BLaER1 treated with 17β-estradiol and CSF1 and Interleukin-3, amounts not matched to agents 10 nM and 100 nM (cell line): ENCODE measurements around the gene SVIP.

Experiments
- H3K27ac ChIP-seq, 11 experiments: shearing (Covaris generic); formaldehyde crosslinking; 2 replicates each; pipeline ENCODE4 v1.8.1; 2022
- H3K27me3 ChIP-seq, 11 experiments: shearing (Covaris generic); formaldehyde crosslinking; 2 replicates each; pipeline ENCODE4 v1.8.1; 2022
- H3K36me3 ChIP-seq, 11 experiments: shearing (Covaris generic); formaldehyde crosslinking; 2 replicates each; pipeline ENCODE4 v1.8.1; 2022
- H3K4me1 ChIP-seq, 10 experiments: shearing (Covaris generic); formaldehyde crosslinking; 2 replicates each; pipeline ENCODE4 v1.8.1; 2022
- H3K4me2 ChIP-seq, 11 experiments: shearing (Covaris generic); formaldehyde crosslinking; 2 replicates each; pipeline ENCODE4 v1.8.1; 2022
- H3K4me3 ChIP-seq, 10 experiments: shearing (Covaris generic); formaldehyde crosslinking; 2 replicates each; pipeline ENCODE4 v1.8.1; 2022
- H3K9ac ChIP-seq, 11 experiments: shearing (Covaris generic); formaldehyde crosslinking; 2 replicates each; pipeline ENCODE4 v1.8.1; 2022
- H3K9me3 ChIP-seq, 11 experiments: shearing (Covaris generic); formaldehyde crosslinking; replicated peaks in 1 of 11; 2 replicates each; pipeline ENCODE4 v1.8.1; 2022
- H4K20me1 ChIP-seq, 11 experiments: shearing (Covaris generic); formaldehyde crosslinking; 2 replicates each; pipeline ENCODE4 v1.8.1; 2022
- Cebpa-rat ChIP-seq, 11 experiments: shearing (Covaris generic); IDR thresholded peaks; 2 replicates each; pipeline ENCODE4 v1.8.1; 2022

SVIP gene, protein sequence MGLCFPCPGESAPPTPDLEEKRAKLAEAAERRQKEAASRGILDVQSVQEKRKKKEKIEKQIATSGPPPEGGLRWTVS

DNA sequence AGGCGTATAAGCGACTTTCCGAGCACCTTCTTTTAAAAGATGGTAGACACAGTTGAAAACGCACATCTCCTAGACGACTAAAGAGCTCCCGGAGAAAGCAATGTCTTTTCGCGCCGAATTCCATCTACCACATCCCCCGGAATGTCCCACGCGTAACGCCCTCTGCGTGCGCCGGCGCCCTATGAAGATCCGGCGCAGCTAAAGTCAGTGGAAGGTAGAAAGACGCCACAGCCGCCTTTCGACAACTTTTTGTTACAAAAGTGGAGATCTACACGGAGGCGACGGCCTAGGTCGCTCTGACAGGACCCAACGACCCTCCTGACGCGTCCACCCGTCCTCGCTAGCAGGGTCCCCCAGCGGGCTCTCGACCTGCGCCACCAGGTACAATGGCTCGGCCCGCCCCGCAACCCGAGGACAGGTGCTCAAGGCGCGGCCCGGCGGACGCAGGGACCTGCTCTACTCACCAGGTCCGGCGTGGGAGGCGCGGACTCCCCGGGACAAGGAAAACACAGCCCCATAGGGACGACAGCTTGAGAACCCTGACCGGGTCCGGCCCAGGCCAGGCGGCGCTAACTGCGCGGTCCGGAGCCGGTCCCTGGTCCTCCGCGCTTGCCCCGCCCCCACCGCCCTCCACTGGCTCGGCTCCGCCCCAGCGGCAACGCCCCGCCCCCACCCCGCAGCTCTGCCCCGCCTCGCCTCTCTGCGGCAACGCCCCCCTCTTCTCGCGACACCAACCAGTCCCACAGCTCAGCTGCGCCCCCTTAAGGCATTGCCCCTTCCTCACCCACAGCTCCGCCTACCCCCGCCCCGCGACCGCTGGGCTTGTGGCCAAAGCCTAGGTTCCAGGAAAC is at the start of gene SVIP:
SVIP (minus strand) TSS at position 571 of the 851 bp plus-strand sequence; CDS start at position 518, 53 bp downstream.
- peak within 1 kb of the TSS; percentile 78 to 99 (median 86) for H3K4me3 ChIP-seq
- peaks cover 0 to 4% (median under 1%) of the 10 kb centered on the region in 11 experiments; a peak in 5 of 22 replicates for H3K9me3 ChIP-seq
- no peak for TF ChIP-seq Cebpa-rat (IDR thresholded peaks at IDR 0.05)
- H3K9ac ChIP-seq: peak within 1 kb of the TSS; percentile 78 to 88 (median 84)
- peak within 1 kb of the TSS; percentile 65 to 89 (median 82) for H3K4me2 ChIP-seq
- no peaks in the 10 kb centered on the region; a peak in 1 of 22 replicates for H4K20me1 ChIP-seq
- H3K27ac ChIP-seq: peak within 1 kb of the TSS; percentile 38 to 87 (median 83); a peak in 21 of 22 replicates
- peaks cover 9 to 50% (median 32%) of the 10 kb centered on the region in 10 experiments; a peak in 18 of 20 replicates for H3K4me1 ChIP-seq
- H3K36me3 ChIP-seq: peaks cover 0 to 25% (median 20%) of the 10 kb centered on the region in 11 experiments; a peak in 15 of 22 replicates
- H3K27me3 ChIP-seq: no peaks in the 10 kb centered on the region

DNA sequence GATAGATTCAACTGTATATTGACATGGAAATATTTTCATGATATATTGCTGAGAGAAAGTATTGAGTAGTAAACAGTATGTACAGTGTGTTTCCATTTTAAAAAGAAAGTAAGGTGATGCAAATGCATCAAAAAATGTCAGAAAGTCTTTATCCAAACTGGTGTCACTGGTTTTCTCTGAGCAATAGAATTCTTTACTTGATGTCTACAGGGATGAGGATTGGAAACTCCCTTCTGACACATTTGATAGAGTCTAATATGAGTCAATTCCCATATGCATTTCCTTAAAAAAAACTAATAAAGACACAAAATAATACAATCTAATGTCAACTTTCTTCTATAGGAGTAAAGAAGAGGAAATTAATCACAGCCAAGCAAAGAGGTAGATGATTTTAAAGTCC is 49.0 kb upstream of the SVIP start:
- no peak overlapping the region for H3K4me2 ChIP-seq
- H3K27me3 ChIP-seq: no peaks in the 10 kb centered on the region
- no peak overlapping the region for H3K27ac ChIP-seq
- no peaks in the 10 kb centered on the region for H3K36me3 ChIP-seq
- no peak overlapping the region for H3K9ac ChIP-seq
- H4K20me1 ChIP-seq: no peaks in the 10 kb centered on the region
- no peaks in the 10 kb centered on the region for H3K4me1 ChIP-seq
- H3K4me3 ChIP-seq: no peak overlapping the region
- no peak for TF ChIP-seq Cebpa-rat (IDR thresholded peaks at IDR 0.05)
- H3K9me3 ChIP-seq: no peaks in the 10 kb centered on the region

DNA sequence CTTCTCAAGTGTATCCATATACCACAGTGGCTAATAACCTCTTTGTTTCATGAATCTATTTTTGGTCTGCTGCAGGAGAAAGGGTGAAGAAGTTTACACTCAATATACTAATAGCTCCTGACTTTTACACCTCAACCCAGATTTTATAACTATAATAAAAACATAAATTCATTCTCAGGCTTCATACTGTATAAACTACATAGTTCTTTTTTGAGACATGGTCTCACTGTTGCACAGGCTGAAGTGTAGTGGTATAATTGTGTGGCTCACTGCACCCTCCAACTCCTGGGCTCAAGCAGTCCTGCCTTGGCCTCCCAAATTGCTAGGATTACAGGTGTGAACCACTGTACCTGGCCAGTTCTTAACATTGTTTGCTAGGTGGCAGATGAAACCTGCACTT is 48.4 kb upstream of the SVIP start:
- no peak for TF ChIP-seq Cebpa-rat (IDR thresholded peaks at IDR 0.05)
- Histone ChIP-seq H3K27ac (no peak overlapping the region), H3K27me3 (no peaks in the 10 kb centered on the region), H4K20me1 (no peaks in the 10 kb centered on the region), H3K4me3 (no peak overlapping the region), H3K9ac (no peak overlapping the region), H3K4me1 (no peaks in the 10 kb centered on the region), H3K9me3 (no peaks in the 10 kb centered on the region), H3K36me3 (no peaks in the 10 kb centered on the region), H3K4me2 (no peak overlapping the region)

GRCh38 chr11:22875869-22876473 is 46.4 kb upstream of the SVIP start:
- Histone ChIP-seq H3K4me2 (no peak overlapping the region), H4K20me1 (no peaks in the 10 kb centered on the region), H3K9me3 (no peaks in the 10 kb centered on the region), H3K9ac (no peak overlapping the region), H3K27me3 (no peaks in the 10 kb centered on the region), H3K4me1 (no peaks in the 10 kb centered on the region), H3K36me3 (no peaks in the 10 kb centered on the region), H3K27ac (no peak overlapping the region), H3K4me3 (no peak overlapping the region)
- no peak for TF ChIP-seq Cebpa-rat (IDR thresholded peaks at IDR 0.05)

- H3K4me3 ChIP-seq: no peak overlapping the region
- H3K27me3 ChIP-seq: no peaks in the 10 kb centered on the region
- no peaks in the 10 kb centered on the region for H3K36me3 ChIP-seq
- no peak for TF ChIP-seq Cebpa-rat (IDR thresholded peaks at IDR 0.05)
- H3K27ac ChIP-seq: no peak overlapping the region
- H3K4me1 ChIP-seq: no peaks in the 10 kb centered on the region
- no peak overlapping the region for H3K4me2 ChIP-seq
- H3K9me3 ChIP-seq: no peaks in the 10 kb centered on the region
- no peak overlapping the region for H3K9ac ChIP-seq
- H4K20me1 ChIP-seq: no peaks in the 10 kb centered on the region
Measured at GRCh38 chr11:22869325-22869724, 39.7 kb upstream of the SVIP start.

DNA sequence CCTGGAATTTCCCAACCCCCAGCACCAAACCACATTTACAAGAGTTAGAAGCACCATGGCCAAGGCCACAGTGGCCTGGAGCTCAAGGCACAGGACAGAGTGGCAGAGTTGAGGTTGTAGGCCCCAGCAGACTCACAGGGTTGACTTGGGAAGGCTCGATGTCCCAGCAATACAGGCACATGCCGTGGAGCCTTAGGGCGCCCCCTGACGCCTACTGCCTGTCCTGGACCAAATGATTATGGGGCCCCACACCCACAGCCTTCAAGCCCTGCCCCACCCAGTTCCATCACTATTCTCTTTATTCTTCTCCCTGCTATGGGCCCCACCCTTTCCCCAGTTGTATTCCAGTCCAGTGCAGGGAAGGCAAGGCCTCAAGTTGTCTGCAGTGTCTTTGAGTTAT is 30.6 kb upstream of the SVIP start, which contains the start of gene CCDC179:
CCDC179 (minus strand) TSS at position 234 of the 400 bp plus-strand sequence; CDS start at position 181, 53 bp downstream.
- H3K4me1 ChIP-seq: no peaks in the 10 kb centered on the region
- H3K9ac ChIP-seq: no peak within 1 kb of the TSS
- TF ChIP-seq Cebpa-rat (IDR thresholded peaks at IDR 0.05): no peak
- no peak within 1 kb of the TSS for H3K27ac ChIP-seq
- H3K4me2 ChIP-seq: no peak within 1 kb of the TSS
- no peaks in the 10 kb centered on the region for H4K20me1 ChIP-seq
- no peak within 1 kb of the TSS for H3K4me3 ChIP-seq
- no peaks in the 10 kb centered on the region for H3K9me3 ChIP-seq
- H3K27me3 ChIP-seq: no peaks in the 10 kb centered on the region
- no peaks in the 10 kb centered on the region for H3K36me3 ChIP-seq

GRCh38 chr11:22859756-22860155 is 30.2 kb upstream of the SVIP start:
- H3K4me3 ChIP-seq: no peak overlapping the region
- H3K27ac ChIP-seq: no peak overlapping the region
- no peak overlapping the region for H3K9ac ChIP-seq
- no peaks in the 10 kb centered on the region for H3K27me3 ChIP-seq
- H3K9me3 ChIP-seq: no peaks in the 10 kb centered on the region
- no peaks in the 10 kb centered on the region for H4K20me1 ChIP-seq
- H3K4me1 ChIP-seq: no peaks in the 10 kb centered on the region
- H3K4me2 ChIP-seq: no peak overlapping the region
- TF ChIP-seq Cebpa-rat (IDR thresholded peaks at IDR 0.05): no peak
- H3K36me3 ChIP-seq: no peaks in the 10 kb centered on the region

GRCh38 chr11:22851477-22851876 is 21.9 kb upstream of the SVIP start:
- TF ChIP-seq Cebpa-rat (IDR thresholded peaks at IDR 0.05): no peak
- H3K27ac ChIP-seq: no peak overlapping the region
- H3K4me3 ChIP-seq: no peak overlapping the region
- no peaks in the 10 kb centered on the region; a peak in 1 of 22 replicates for H3K36me3 ChIP-seq
- H3K9ac ChIP-seq: no peak overlapping the region
- H3K4me2 ChIP-seq: peak overlapping the region in 1 of 11 experiments; percentile 1; a peak in 2 of 22 replicates
- H3K27me3 ChIP-seq: no peaks in the 10 kb centered on the region
- H3K4me1 ChIP-seq: peaks cover 0 to 17% (median 0%) of the 10 kb centered on the region in 10 experiments; a peak in 4 of 20 replicates
- no peaks in the 10 kb centered on the region for H4K20me1 ChIP-seq
- H3K9me3 ChIP-seq: peaks cover 0 to 7% (median 5%) of the 10 kb centered on the region in 11 experiments; a peak in 3 of 22 replicates

DNA sequence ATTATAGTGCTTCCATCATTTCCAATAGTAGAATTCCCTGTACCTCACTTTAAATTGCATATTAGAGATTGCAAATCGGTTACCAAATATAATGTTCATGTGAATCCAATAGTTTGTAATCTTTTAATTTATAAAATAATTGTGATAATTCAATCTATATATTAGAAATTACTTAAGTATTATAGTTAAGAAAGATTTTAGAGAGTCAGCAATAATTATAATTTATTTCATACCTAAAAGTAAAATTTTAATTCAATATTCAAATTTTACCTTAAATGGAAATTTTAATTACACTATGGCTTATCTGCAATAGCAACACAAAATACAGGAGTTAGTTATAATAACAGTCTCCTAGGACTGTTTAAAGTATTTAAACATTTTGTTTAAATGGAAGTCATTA is 17.1 kb upstream of the SVIP start:
- no peaks in the 10 kb centered on the region for H3K36me3 ChIP-seq
- no peak for TF ChIP-seq Cebpa-rat (IDR thresholded peaks at IDR 0.05)
- H3K27me3 ChIP-seq: no peaks in the 10 kb centered on the region

More for the DNA sequence above, 17.1 kb upstream of the SVIP start:
- Histone ChIP-seq H3K9me3 (peaks cover 0 to 7% (median 5%) of the 10 kb centered on the region in 11 experiments; a peak in 3 of 22 replicates), H3K4me3 (no peak overlapping the region), H3K4me2 (no peak overlapping the region), H3K9ac (no peak overlapping the region), H3K4me1 (peaks cover 0 to 8% (median 0%) of the 10 kb centered on the region in 10 experiments; a peak in 4 of 20 replicates), H4K20me1 (no peaks in the 10 kb centered on the region), H3K27ac (no peak overlapping the region)
